VCaP (cell line): Measurements from ENCODE around the gene SHC2.

Source experiments
- H3K27ac ChIP-seq: fragments of 450-650 bp; 2 replicates; pipeline ENCODE4 v1.5.1; 2017
- TF ChIP-seq, protein P1 (sequence below): fragments of 450-650 bp; conservative IDR thresholded peaks from 2 replicates; pipeline ENCODE4 v1.5.1; 2017; ENCODE audit warnings: mild to moderate bottlenecking, moderate library complexity

Gene SHC2

DNA sequence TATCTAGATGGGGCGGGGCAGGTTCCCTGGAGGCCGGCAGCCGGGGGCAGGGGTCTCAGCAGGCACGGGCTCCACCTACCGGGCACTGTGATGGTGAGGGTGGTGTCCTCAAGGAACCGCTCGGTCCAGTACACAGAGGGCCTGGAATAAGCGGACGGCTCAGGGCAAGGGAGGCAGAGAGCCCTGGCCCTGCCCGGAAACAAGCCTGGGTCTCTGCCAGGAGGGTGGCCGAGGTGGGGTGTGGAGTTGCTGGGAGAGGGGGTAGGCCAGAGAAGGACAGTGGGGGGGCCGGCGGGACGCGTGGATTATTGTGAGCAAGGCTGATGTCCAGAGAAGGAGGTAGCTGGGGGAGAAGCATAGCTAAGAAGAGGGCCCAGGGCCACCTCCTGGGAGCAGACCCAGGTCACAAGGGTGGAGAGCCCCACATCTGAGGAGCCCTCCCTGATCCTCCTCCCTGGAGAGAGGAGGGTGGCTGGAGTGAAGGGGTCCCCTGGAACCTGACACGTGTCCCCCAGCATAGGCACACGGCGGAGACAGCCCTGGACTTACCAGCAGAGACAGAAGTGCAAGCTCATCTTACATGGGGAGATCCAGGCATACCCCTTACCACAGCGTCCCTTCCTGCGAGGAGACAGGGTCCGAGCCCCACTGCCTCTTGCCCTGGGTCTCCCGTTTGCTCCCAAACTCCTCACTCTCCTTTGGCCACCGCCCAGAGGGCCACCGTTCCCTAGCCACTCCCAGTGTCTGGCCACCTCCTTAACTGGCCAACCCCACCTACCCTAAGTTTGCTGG is 87.2 kb downstream of the SHC2 start:
- TF ChIP-seq, protein P1, sequence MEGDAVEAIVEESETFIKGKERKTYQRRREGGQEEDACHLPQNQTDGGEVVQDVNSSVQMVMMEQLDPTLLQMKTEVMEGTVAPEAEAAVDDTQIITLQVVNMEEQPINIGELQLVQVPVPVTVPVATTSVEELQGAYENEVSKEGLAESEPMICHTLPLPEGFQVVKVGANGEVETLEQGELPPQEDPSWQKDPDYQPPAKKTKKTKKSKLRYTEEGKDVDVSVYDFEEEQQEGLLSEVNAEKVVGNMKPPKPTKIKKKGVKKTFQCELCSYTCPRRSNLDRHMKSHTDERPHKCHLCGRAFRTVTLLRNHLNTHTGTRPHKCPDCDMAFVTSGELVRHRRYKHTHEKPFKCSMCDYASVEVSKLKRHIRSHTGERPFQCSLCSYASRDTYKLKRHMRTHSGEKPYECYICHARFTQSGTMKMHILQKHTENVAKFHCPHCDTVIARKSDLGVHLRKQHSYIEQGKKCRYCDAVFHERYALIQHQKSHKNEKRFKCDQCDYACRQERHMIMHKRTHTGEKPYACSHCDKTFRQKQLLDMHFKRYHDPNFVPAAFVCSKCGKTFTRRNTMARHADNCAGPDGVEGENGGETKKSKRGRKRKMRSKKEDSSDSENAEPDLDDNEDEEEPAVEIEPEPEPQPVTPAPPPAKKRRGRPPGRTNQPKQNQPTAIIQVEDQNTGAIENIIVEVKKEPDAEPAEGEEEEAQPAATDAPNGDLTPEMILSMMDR, result no peak
- H3K27ac ChIP-seq, result no peak overlapping the region

DNA sequence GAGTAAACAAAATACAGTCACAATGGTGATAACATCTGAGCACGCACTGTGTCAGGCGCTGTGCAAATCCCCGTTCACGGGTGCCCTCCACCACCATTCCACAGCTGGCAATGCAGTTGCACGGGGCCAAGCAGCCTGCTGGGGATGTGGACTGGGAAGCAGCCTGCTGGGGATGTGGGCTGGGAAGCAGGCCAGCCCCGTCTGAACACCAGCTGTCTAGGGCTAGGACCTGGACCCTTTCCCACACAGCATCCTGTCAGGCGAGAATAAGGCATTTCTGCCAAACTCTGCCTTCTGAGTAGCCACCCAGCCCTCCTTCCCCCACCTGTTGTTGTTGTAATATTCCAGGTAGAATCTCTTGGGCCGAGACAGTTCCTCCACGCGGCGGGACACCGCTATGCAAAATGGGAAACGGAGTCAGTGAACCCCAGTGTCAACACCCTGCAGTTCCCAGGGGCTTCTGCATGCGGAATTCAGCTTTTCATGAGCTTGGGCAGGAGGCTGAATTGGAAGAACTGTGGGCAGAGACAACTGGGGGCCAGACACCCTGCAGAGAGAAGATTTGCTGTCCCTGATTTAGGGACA is 88.4 kb downstream of the SHC2 start:
- peak overlapping the region; percentile 38 for H3K27ac ChIP-seq
- TF ChIP-seq, protein P1, result no peak

DNA sequence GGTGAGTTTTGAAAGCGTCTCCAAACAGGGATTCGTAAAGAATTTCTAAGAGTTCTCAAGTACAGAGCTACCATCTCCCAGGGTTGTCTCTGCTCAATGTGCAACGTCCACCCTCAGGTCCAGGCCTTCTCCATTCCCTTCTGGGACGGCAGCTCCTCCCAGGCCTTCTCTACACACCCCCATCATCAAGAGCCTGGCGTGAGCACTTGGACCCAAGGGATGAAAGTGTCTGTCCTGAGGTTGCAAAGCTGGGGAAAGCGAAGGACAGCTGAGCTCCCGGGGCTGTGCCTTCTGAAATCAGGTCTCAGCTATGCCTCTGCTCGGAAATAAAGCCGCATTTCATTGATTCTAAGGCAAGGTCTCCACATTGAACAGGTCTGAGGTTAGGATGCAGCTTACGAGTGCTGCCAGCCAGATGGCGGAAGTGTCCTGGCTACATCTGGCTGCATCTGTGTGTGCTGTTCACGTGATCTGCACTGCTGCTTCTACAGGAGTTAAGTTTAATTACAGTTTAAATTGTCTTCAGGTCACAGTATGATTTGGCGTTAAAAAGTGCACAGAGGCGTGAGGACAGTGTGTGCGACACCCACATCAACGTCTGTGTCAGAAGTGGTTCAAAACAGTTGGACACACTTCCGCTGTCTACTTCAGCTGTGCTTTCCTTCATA is 89.2 kb downstream of the SHC2 start:
- H3K27ac ChIP-seq, result no peak overlapping the region; the same call in 1 of the 2 replicates
- TF ChIP-seq, protein P1, result no peak

DNA sequence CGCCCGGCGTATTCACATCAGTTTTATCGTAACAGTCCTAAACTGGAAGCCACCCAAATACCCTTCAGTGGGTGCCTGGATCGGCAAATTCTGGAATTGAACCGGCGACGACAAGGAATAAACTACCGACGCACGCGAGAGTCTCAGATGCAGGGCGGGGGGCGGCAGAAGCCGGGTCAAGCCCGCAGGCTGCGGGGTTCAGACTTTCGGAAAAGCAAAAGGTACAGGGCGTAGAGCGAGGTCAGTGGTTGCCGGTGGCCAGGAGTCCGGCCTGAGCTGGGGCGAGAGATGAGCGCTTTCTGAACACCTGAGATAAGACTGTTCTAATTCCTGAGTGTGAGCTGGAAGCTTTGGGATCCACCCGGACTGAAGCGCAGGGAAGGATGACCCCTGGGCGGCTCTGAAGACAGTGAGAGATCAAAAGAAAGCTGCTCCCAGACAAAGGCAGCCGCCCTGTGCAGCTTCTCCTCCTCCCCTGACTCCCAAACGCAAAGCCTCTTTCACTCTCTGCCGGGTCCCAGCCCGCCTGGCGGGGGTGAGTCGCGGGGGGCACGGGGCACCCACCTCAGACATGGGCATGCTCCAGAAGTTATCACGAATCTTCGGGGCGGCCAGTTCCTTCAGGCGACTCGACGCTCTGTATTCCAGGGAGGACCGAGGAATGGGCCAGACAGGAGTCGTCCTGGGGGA is 90.0 kb downstream of the SHC2 start:
- TF ChIP-seq, protein P1, result no peak
- H3K27ac ChIP-seq, result no peak overlapping the region

DNA sequence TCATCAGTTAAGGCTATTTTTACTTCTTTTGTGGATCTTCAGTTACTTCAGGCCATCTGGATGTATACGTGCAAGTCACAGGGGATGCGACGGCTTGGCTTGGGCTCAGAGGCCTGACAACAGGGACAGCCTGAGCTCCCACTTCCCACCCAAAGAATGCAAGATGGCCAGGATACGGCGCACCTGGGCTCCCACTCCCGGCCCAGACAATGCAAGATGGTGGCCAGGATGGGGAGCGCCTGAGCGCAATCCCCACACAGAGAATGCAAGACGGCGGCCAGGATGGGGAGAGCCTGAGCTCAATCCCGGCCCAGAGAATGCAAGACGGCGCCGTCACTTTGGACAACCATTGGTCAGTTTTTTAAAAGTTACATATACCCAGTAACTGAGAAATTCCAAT is 91.0 kb downstream of the SHC2 start:
- TF ChIP-seq, protein P1, result no peak
- H3K27ac ChIP-seq, result no peak overlapping the region

DNA sequence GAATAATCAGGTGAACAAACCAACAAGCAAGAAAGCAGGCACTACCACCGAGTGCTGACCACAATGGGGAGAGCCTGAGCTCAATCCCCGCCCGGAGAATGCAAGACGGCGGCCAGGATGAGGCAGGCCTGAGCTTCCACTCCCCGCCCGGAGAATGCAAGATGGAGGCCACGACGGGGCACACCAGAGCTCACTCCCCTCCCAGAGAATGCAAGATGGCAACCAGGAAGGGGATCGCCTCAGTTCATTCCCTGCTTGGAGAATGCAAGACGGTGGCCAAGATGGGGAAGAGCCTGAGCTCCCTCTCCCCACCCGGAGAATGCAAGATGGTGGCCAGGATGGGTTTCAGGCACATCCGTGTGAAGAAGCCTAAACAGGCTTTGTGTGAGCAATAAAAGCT is 91.6 kb downstream of the SHC2 start:
- no peak overlapping the region for H3K27ac ChIP-seq
- TF ChIP-seq, protein P1, result no peak

DNA sequence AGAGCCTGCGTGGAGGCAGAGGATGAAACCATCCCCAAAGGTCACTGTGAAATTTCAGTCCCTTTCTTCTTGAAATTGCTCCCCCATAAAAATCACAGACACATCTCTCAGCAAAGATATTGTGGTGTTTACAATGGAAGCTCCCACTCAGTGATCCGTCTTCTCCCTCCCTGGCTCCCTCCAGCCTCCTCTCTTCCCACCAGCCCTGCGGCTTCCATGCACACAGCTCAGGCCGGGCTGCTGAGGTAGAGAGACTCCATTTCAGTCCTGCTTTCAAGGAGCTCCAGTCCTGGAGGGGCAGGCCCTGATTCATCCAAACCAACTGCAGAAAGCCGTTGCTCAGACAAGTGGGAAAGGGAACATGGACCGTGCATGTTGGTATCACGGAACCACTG is 92.2 kb downstream of the SHC2 start:
- TF ChIP-seq, protein P1, result no peak
- H3K27ac ChIP-seq, result no peak overlapping the region
